NCI-H1694 (cell line): ENCODE results near the gene NTF4.

Source experiments
- DNase-seq: peaks from one replicate; lab custom pipeline; 2025; lab: John Stamatoyannopoulos, UW

Gene NTF4, protein sequence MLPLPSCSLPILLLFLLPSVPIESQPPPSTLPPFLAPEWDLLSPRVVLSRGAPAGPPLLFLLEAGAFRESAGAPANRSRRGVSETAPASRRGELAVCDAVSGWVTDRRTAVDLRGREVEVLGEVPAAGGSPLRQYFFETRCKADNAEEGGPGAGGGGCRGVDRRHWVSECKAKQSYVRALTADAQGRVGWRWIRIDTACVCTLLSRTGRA

DNA sequence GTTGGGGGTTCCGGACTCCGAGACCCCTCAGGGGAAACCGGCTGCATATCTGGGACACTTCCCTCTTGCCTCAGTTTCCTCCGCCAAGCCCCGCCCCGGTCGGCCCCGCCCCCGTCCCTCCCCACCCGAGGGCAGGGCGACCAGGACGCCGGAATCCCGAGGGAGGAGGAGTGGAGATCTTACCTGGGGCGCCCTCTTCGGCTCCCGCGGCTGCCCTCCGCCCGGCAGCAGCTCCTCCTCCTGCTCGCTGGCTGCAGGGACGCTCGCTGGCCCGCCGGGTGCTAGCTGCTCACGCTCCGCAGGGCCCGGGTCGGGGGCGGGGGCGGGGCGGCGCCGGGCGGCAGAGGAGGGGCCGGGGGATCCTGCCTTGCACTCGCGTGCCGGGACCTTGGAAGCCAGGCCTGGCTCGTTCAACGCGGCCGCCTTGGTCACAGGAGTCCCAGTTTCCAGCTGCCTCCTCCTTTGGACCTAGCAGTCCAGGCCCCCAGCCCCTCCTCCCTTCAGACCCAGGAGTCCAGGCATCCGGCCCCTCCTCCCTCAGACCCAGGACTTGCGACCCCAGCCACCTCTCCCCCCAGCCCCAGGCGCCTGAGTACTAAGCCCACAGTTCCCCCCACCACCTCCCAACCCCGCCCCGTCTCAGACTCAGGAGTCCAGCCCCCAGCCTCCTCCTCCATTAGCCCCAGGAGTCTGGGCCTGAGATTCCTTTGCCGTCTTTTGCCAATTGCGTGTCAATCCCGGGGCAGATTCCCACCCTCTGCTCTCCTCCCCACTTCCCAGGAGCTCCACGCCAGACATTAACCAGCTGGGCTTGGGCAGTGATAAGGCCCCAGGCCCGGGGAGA is at the start of gene NTF4:
Gene NTF4, minus strand, starts transcription at position 51 of the 844 bp plus-strand sequence. CDS start 2,821 bp downstream, outside the sequence.
- no peak for DNase-seq

DNA sequence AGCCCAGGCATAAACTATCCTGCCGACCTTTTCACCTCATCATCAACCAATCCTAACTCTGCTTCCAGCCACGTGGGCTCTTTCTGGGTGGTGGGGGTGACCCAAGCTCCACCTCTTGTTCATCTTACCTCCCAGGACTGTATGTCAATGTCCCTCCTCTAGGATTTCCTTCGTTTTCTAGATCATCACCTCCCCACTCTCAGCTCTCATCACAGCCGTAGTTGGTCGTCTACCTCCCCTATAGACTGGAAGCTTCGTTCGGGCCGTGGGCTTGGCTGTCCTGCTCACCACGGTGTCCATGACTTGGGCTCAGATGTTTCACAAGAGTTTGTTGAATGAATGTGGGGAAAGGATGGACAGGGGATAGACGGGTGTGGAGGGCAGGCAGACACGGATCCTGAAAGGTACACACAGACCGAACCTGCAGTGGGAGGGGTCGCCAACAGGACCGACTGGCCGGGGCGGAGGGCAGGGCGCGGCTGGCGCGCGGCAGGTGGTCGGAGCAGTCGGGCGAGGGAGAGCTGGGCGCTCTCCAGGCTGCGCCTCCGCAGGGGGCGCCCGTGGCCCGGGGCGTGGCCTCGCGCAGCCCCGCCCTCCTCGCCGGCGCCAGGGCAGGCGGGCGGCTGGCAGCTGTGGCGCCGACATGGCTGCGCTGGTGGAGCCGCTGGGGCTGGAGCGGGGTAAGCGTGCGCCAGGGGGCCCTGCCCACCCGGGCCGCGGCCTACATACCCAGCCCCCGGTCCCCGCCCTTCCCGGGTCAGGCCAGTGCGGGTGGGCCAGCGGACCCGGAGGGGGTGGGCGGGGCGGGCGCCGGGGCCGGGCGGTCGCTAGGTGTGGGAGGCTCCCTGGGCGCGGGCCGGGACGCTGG is 49.4 kb upstream of the NTF4 start, which contains the start of gene LIN7B:
Gene LIN7B, plus strand, starts transcription at position 609 of the 868 bp plus-strand sequence. Its CDS starts 35 bp downstream, at position 644.
- peak; percentile 59 for DNase-seq

DNA sequence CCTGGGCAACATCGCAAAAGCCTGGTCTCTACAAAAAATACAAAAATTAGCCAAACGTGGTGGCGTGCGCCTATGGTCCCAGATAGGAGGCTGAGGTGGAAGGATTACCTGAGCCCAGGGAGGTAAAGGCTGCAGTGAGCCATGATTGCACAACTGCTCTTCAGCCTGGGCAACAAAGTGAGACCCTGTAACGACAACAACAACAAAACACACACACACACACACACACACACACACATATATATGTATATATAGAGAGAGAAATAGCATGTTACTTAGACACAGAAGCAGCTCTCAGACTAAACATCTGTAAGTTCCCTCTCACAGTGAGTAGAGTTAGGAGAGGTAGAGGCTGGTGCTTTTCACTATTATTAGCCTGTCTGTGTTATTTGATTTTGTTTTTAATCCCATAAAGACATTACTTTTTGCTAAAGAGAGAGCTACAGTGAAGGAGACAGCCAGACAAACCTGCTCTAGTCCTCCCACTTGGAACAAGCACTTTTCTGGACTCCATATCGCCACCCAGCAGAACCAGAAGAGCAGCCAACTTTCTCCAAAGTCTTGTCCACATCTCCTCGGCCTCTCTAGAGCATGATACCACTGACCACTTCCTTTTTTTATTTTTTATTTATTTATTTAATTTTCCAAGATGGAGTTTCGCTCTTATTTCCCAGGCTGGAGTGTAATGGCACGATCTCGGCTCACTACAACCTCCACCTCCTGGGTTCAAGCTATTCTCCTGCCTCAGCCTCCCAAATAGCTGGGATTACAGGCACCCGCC is 46.8 kb upstream of the NTF4 start:
- DNase-seq: no peak

DNA sequence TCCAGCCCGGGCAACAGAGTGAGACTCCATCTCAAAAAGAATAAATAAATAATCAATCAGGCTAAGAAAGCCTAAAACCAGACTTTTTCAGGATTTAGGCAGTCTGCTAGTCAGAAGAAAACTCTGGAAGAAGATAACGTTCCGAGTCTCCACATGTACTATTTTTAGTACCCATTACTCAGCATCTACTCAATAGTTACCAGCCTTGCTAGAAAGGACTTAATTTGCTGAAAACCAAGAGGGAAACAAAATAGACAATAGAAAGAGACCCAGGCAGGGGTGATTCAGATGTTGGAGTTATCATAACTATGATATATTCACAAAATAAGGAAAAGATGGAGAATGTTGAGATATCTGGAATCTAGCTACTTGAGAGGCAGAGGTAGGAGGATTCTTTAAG is 45.9 kb upstream of the NTF4 start:
- DNase-seq: no peak

DNA sequence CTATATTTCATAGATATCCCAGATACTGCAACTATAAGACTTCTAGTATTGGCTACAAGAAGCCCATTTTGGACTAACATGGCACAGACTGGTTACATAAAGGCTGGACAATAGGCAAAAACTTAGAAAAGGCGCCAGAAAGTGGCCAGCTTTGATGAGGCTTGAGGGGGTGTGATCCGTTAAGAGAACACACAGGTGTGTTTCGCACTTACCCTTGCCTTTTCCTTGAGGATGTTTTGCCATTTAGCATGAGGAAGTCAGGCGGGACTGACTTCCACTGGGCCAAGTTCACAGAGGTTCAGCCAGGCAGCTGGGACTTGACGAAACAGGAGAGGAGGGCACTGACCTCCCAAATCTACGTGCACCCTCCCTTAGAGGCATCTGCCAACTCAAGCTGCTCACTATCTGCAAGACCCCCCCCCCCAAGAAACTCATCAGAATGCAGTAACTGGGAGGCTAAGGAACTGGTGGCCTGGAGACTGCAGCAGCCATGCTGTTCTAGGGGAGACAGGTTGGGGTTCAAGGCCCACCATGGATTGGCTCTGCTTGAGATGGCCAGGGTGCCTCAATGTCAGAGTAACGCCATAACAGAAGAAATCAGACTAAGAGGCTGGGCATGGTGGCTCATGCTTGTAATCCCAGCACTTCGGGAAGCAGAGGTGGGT is 45.1 kb upstream of the NTF4 start:
- no peak for DNase-seq

DNA sequence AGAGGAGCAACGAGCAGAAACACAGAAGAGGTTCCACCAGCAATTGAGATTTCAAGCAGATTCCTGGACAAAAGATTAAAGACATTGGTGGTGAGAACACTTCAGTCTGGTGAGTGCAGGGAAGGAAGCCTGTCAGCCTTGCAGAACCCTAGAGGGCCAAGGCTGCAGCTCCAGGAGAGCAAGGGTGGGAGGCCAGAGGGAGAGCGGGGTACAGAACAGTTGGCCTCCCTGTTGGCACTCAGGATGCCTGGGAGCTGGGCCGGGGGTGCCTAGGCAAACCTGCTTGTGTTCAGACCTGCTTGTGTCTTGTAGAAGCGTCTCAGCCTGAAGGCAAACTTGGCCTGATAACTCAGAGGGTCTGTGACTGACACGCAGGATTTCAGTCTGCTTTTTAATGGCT is 44.4 kb upstream of the NTF4 start:
- DNase-seq: no peak

DNA sequence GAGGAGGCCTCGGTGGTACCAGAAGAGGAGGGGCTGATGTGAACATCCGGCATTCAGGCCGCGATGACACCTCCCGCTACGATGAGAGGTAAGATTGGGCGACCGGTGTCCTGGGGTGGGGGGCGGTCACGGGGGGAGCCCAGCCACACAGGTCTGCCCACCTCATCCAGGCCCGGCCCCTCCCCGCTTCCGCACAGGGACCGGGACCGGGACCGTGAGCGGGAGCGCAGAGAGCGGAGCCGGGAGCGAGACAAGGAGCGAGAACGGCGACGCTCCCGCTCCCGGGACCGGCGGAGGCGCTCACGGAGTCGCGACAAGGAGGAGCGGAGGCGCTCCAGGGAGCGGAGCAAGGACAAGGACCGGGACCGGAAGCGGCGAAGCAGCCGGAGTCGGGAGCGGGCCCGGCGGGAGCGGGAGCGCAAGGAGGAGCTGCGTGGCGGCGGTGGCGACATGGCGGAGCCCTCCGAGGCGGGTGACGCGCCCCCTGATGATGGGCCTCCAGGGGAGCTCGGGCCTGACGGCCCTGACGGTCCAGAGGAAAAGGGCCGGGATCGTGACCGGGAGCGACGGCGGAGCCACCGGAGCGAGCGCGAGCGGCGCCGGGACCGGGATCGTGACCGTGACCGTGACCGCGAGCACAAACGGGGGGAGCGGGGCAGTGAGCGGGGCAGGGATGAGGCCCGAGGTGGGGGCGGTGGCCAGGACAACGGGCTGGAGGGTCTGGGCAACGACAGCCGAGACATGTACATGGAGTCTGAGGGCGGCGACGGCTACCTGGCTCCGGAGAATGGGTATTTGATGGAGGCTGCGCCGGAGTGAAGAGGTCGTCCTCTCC is 43.2 kb upstream of the NTF4 start:
- no peak for DNase-seq

DNA sequence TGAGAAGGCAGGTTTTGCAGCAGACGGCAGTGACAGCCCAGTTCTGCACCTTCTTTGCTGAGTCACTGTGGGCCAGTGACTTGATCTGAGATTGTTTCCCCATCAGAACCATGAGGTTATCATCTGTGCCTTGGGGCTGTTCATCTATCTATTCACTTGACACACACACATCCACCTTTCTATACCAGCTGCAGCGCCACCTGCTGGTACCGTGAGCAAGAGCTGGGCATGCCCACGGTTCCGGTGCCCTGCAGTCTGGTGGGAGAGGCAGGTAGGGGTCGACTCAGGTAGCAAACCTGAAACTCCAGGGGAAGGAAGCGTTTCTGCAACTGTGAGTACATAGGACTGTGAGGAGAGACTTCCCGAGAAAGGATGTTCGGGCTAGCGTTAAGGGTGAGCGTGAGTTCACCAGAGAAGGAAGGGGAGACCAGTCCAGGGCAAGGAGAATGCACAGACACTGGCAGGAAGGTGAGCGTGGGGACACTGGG is 42.1 kb upstream of the NTF4 start:
- peak; percentile 65 for DNase-seq

DNA sequence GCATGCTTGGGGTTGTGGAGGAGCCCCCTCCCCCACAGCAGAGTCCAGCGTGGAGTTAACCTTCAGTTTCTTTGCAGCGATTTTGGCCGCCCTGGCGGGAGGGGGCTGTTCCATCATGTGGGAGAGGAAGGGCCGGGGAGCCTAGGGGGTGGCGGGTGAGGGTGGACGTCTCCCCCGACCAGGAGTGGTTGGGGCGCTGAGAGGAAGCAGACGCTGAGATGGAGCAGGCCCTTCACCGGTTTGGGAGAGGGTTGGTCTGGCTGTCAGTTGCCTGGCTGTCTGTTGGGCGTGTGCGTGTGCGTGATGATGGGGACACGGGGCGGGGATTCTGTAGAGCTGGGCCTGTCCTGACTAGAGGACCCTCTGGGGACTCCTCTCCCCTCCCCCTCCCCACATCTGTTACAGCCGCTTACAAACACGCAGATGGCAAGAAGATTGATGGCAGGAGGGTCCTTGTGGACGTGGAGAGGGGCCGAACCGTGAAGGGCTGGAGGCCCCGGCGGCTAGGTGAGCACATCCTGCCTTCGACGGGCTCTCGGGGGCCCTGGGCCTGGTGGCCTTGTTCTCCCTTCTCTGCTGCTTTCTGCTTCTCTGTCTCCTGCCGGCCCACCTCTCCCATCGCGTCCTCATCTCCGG is 39.7 kb upstream of the NTF4 start:
- peak; percentile 92 for DNase-seq

DNA sequence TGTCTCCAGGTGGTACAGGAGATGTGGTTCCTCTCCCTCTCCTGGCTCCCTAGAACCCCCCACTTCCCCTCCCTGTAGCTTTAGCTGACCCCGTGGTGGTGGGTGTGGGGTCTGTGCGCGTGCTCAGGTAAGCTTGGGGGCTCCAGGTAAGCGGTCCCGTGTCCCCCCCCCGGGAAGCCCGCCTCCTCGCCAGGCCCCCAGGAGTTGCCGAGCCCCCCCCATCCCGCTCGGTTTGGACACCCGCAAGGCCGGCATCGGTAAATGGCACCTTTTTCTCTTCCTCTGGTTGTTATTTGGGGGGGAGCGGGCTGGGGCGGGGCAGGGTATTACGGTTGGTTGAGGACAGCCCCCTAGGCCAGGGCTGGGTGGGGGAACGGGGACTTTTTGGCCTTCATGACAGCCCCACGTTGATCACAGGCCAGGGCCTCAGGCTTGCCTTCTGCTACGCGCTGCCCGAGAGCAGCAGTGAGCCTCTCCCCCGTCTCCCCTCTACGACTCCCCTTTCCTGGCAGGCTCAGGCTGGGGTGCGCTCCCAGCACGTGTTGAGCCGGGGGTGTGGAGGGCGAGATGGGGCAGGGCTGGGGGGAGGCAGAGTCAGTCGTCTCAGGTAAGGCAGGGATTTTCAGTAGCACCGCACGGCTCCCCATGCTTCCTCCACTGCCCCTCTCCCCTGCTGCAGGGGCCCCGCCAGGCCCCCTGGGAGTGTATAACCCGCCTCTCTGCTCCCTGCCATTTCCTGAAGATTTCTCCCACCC is 38.9 kb upstream of the NTF4 start:
- DNase-seq: no peak

DNA sequence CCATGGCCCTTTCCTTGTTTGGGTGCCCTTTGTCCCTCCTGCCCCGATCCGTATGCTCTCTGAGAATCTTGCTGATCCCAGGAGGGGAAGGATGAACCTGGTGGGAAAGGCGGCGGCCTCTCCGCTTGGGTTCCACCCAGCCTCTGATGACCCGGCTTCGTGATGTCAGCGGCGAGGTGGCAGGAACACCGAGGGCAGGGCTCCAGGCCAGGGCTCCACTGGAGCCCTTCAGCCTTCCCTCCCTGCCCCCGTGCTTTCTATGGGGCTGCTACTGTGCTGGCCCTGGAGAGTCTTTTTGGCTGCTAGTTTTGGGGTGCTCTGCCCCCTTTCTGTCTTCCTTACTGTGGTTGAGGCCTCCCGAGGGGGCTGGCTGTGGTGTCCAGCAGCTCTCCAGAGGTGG is 37.7 kb upstream of the NTF4 start:
- no peak for DNase-seq

DNA sequence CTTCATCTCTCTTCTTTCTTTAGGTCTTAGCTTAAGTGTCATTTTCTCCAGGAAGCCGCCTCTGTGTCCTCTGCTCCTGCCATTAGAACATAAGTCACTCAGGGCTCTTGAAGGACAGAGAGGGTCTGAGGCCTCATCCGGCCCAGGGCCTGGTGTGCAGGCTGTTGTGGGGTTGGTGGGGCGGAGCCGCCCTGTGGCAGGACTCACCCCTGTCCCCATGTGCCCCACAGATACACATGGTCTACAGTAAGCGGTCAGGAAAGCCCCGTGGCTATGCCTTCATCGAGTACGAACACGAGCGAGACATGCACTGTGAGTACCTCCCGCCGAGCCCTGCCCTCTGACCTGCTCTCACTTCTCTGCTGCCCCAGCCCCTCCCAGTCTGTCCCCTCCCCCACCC is 36.5 kb upstream of the NTF4 start:
- no peak for DNase-seq

DNA sequence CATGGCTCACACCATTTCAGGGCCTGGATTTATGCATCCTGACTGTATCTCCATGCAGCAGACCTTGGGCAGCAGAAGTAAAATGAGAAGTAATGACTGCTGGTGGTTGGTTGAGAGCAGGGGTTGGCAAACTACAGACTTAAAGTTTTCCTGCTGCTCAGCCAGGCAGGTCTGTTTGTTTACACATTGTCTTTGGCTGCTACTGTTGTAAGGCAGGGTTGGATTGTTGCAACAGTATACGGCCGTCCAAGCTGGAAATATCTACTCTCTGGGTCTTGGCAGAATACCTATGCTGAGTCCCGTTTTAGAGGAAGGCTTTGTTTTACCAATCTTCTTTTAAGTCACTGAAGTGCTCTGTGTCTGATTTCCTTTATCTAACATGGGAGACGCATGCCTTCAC is 34.2 kb upstream of the NTF4 start:
- no peak for DNase-seq

DNA sequence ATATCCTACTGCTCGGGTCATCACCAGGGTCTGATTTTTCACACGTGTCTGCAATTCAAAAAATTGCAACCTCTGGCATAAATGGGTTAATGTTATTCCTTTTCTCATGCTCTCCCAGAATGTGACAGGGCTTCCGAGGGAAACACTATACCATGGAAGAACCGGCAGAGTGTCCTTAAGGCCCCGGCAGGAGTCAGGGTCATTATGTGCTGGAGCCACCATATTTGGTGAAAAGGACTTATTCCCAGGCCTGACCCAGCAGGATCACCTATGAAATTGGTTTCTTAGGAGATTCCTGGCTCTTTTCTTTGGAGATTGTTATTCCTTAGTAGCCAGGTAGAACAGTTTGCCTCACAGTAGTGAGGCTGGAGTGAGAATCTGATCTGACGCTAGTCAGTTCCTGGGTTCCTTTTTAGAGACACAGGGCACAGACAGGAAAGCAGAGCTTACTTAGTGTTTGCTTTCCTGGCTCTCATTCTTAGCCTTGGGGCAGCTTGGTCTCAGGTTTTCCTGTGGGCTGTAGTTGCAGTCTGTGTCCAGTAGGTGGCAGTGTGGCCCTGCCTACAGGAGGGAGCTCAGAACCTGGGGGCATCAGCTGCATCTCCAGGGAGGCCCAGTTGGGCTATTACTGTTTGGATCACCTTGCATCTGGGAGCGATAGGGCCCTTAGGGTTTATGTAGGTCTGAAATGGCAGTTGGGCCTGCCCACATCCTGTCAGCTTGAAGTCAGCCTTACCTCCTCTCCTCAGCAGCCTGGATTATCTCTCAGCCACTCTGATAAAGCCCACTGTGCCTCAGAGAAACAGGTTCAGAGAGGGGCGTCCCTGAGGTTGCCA is 33.1 kb upstream of the NTF4 start:
- peak; percentile 61 for DNase-seq

DNA sequence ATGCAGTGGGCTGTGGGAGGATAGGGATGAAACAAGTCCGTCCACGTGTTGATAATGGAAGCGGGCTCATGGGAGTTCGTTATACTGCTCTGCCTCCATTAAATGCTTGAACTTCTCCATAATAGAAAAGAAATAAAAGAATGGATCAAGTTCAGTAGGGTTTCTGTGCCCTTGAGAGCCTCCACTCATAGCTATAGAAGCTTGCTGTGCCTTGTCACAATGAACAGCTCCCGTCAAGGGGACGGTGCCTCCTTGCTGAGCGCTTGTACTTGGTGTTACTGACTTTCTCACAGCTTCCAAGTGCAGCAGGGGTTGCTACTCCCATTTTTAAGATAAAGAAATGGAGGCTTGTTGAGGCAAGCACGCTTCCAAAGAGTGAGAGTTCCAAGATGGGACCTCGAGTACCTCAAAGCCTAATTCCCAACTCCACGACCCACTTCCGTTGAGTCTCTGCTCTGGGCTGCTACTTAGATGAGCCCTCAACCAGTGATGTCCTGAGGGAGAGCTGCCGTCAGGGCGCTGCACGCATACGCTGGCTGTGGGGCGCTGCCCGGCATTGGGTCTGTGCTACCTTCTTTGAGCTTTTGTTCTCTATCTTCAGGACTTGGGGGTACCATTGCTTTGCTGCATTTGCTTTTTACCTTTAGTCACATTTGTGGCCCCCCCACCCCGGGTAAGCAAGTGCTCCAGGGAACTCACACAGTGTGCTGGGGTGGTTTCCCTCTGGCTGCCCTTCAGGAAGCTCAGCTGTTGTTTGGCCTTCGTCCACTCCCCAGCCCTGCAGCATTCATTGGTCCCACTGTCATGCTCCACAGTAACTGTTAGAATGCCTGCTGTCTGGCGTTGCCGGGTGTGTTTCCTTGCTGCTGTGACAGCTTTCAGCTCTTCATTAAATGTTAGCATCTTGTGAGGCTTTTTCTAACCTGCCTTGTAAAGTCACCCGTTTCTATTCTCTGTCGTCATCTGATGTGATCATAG is 30.2 kb upstream of the NTF4 start:
- no peak for DNase-seq

DNA sequence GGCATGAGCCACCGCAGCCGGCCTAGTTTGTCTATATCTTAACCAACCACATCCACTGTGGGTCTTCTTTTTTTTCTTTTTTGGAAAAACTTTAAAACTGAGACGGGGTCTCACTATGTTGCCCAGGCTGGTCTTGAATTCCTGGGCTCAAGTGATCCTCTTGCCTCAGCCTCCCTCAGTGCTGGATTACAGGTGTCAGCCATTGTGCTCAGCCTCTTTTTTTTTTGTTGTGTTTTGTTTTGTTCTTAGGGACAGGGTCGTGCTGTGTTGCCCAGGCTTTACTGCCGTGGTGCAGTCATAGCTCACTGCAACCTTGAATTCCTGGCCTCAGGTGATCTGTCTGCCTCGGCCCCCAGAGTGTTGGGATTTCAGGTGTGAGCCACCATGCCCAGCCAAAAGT is 28.1 kb upstream of the NTF4 start:
- no peak for DNase-seq
